Glomerular endothelial cell (primary cell): Measurements from ENCODE around the gene WRAP53. TPM values are rescaled to one million over a fixed set of nuclear protein-coding genes. Genes with fewer than 3 reads are reported as not detected.
A peak's percentile ranks its signal among the peaks of the same experiment; 100 is the strongest.

Experiments
- DNase-seq: peaks from one replicate; pipeline ENCODE4 v3.0.0-alpha.2; 2011; ENCODE audit warnings: low read depth, low spot score; ENCODE audit errors: extremely low read depth
- total RNA-seq: library from RNA; depleted of rRNA; stranded (reverse); fragments of >200 nt; gene quantifications from 2 replicates; pipeline ENCODE4 v1.2.3, GENCODE V29; 2015

WRAP53 gene
- total RNA-seq, 1 donor from 2014 or later: 9.3 TPM

GRCh38 chr17:7739746-7740145 is 51.5 kb downstream of the WRAP53 start:
- no peak for DNase-seq

GRCh38 chr17:7740481-7741001 is 52.3 kb downstream of the WRAP53 start:
- no peak for DNase-seq

- no peak for DNase-seq
These were observed 54.5 kb downstream of the WRAP53 start for GRCh38 chr17:7742729-7743128.

GRCh38 chr17:7744416-7744815 is 56.1 kb downstream of the WRAP53 start:
- DNase-seq: no peak

- peak; percentile 94 for DNase-seq
These were observed 57.6 kb downstream of the WRAP53 start for GRCh38 chr17:7745748-7746470.

- DNase-seq: no peak
These were observed 59.4 kb downstream of the WRAP53 start for GRCh38 chr17:7747635-7748071.

- DNase-seq: no peak
These were observed 59.9 kb downstream of the WRAP53 start for GRCh38 chr17:7748076-7748775.

- no peak for DNase-seq
These were observed 62.1 kb downstream of the WRAP53 start for GRCh38 chr17:7750321-7750821.

Other genes with a start within 250 kb of the WRAP53 start
- 0.44 and 0.88 TPM in 2 replicates for gene FGF11, start 249.0 kb upstream of the WRAP53 start, total RNA-seq
- gene CHRNB1, start 243.4 kb upstream of the WRAP53 start, total RNA-seq: 5.7 and 9.6 TPM in 2 replicates
- 41.8 and 43.9 TPM in 2 replicates for gene ZBTB4, start 208.8 kb upstream of the WRAP53 start, total RNA-seq
- gene SLC35G6, start 207.0 kb upstream of the WRAP53 start, total RNA-seq: not detected in 2 replicates
- 81.5 and 124 TPM in 2 replicates for gene POLR2A, start 204.1 kb upstream of the WRAP53 start, total RNA-seq
- 30.3 and 38.2 TPM in 2 replicates for gene TNFSF12, start 139.4 kb upstream of the WRAP53 start, total RNA-seq
- gene TNFSF13, start 129.7 kb upstream of the WRAP53 start, total RNA-seq: 1.5 and 6.7 TPM in 2 replicates
- 60.7 and 79.5 TPM in 2 replicates for gene SENP3, start 126.6 kb upstream of the WRAP53 start, total RNA-seq
- 4.1 and 8.8 TPM in 2 replicates for gene CD68, start 108.8 kb upstream of the WRAP53 start, total RNA-seq
- 117 and 164 TPM in 2 replicates for gene MPDU1, start 104.6 kb upstream of the WRAP53 start, total RNA-seq
- gene SOX15, start 98.4 kb upstream of the WRAP53 start, total RNA-seq: not detected in 2 replicates
- gene FXR2, start 73.6 kb upstream of the WRAP53 start, total RNA-seq: 32.4 and 35.4 TPM in 2 replicates
- gene SAT2, start 60.7 kb upstream of the WRAP53 start, total RNA-seq: 42.6 and 47.6 TPM in 2 replicates
- 0.58 TPM in 1 of 2 replicates, not detected in the other for gene SHBG, start 58.3 kb upstream of the WRAP53 start, total RNA-seq
- not detected in 2 replicates for gene ATP1B2, start 37.6 kb upstream of the WRAP53 start, total RNA-seq
- gene TP53, start 987 bp upstream of the WRAP53 start, total RNA-seq: 87.9 and 94.8 TPM in 2 replicates
- gene EFNB3, start 16.7 kb downstream of the WRAP53 start, total RNA-seq: 0.87 and 2.1 TPM in 2 replicates
- gene DNAH2, start 29.3 kb downstream of the WRAP53 start, total RNA-seq: not detected in 2 replicates
- gene KDM6B, start 145.7 kb downstream of the WRAP53 start, total RNA-seq: 4.9 and 16.3 TPM in 2 replicates
- 24.8 and 46.8 TPM in 2 replicates for gene TMEM88, start 166.6 kb downstream of the WRAP53 start, total RNA-seq
- 96.0 and 138 TPM in 2 replicates for gene NAA38, start 169.1 kb downstream of the WRAP53 start, total RNA-seq
- gene CYB5D1, start 169.5 kb downstream of the WRAP53 start, total RNA-seq: 2.7 and 5.8 TPM in 2 replicates
- gene CHD3, start 200.3 kb downstream of the WRAP53 start, total RNA-seq: 66.5 and 142 TPM in 2 replicates
- 0.64 and 1.2 TPM in 2 replicates for gene RNF227, start 227.8 kb downstream of the WRAP53 start, total RNA-seq
- gene KCNAB3, start 241.4 kb downstream of the WRAP53 start, total RNA-seq: 0.12 and 2.1 TPM in 2 replicates
- gene TRAPPC1, start 243.5 kb downstream of the WRAP53 start, total RNA-seq: 100 and 142 TPM in 2 replicates
- 16.7 and 18.7 TPM in 2 replicates for gene CNTROB, start 243.7 kb downstream of the WRAP53 start, total RNA-seq